Heart left ventricle (tissue), 16 donors: ENCODE data around the gene MXD3. TPM values are rescaled to one million over a fixed set of nuclear protein-coding genes. Genes with fewer than 3 reads are reported as not detected.

ENCODE experiments used
- ATAC-seq, 4 donors: fragments of 200-7000 bp; cut with Tn5 transposase; one replicate each; pipeline ENCODE4 v1.9.1; 2020 to 2022; ENCODE audit warnings: moderate library complexity in 4 of 4, mild to moderate bottlenecking in 3 of 4, moderate number of reproducible peaks in 1 of 4
- DNase-seq, 5 donors: peaks; one replicate each; pipeline ENCODE4 v3.0.0-alpha.2; 2020
- H3K27ac ChIP-seq, 12 donors: fragments of 200-600 bp; sonication (generic) in 4 of 12; one replicate each; pipeline versions ENCODE4 v1.5.0 to v1.8.0; 2016 to 2022; ENCODE audit warnings: mild to moderate bottlenecking in 2 of 12
- H3K27me3 ChIP-seq, 9 donors: fragments of 200-600 bp; sonication (generic) in 2 of 9; one replicate each; pipeline versions ENCODE4 v1.5.1 to v1.8.0; 2016 to 2022; ENCODE audit warnings: mild to moderate bottlenecking in 3 of 9
- H3K36me3 ChIP-seq, 9 donors: fragments of 200-600 bp; sonication (generic) in 2 of 9; one replicate each; pipeline versions ENCODE4 v1.5.0 to v1.8.0; 2018 to 2022; ENCODE audit warnings: mild to moderate bottlenecking in 2 of 9
- H3K4me1 ChIP-seq, 12 donors: fragments of 200-600 bp; sonication (generic) in 4 of 12; one replicate each; pipeline versions ENCODE4 v1.5.0 to v1.8.0; 2016 to 2022; ENCODE audit warnings: mild to moderate bottlenecking in 3 of 12
- H3K4me3 ChIP-seq, 12 donors: fragments of 200-600 bp; sonication (generic) in 4 of 12; one replicate each; pipeline versions ENCODE4 v1.5.0 to v1.8.0; 2017 to 2022; ENCODE audit warnings: mild to moderate bottlenecking in 9 of 12, moderate library complexity in 4 of 12
- H3K9me3 ChIP-seq, 12 donors: fragments of 200-600 bp; sonication (generic) in 4 of 12; one replicate each; pipeline versions ENCODE4 v1.5.0 to v1.8.0; 2016 to 2022; ENCODE audit warnings: mild to moderate bottlenecking in 1 of 12
- CTCF ChIP-seq, 12 donors: fragments of 200-600 bp; sonication (generic) in 4 of 12; IDR thresholded peaks; one replicate each; pipeline versions ENCODE4 v1.5.0 to v1.8.0; 2018 to 2022; ENCODE audit warnings: antibody characterized with exemption in 12 of 12, mild to moderate bottlenecking in 5 of 12
- POLR2A ChIP-seq, 2 donors: fragments of 450-650 bp; IDR thresholded peaks; one replicate each; pipeline ENCODE4 v1.6.1; 2017; ENCODE audit warnings: antibody characterized with exemption in 2 of 2, mild to moderate bottlenecking in 2 of 2, moderate library complexity in 2 of 2
- WGBS, 4 donors: extraction: QIAGEN DNeasy Blood & Tissue Kit in 2 of 4; methylation state at CpG; one replicate each; pipeline versions ENCODE4 v1.1.5 to v1.1.7; 2013 to 2018; 5-methylcytosine and 5-hydroxymethylcytosine counted together
- intact Hi-C, 10 donors: fragments of 100-400 bp; cut with DNase I; formaldehyde crosslinking; loops; one replicate each; pipeline versions ENCODE4 v1.11.1 to v1.14.2; 2022
- polyA plus RNA-seq, 2 donors: library from polyadenylated mRNA; stranded (reverse); fragments of 200-250 nt; gene quantifications; one replicate each; pipeline ENCODE4 v1.2.3, GENCODE V29; 2013
- total RNA-seq, 9 donors: library from RNA; depleted of rRNA in 2 of 9; stranded (reverse); fragments of >200 nt in 2 of 9; fragmentation: NEBNext Ultra II Directional in 3 of 9; extraction: Animal tissue kit (Norgen Biotek cat#: 25700) in 3 of 9; gene quantifications; one replicate each; pipeline versions ENCODE4 v1.1.0 to v1.2.4, GENCODE V29; 2016 to 2023
- donor health status: ischemic (EF 13 %, LVEDD 7.1; RV severe dilation, severe dysfunction).
- donor health status: healthy with polysubstance abuse.
- donor health status: DM: no; HTN: yes; CAD: no.
- donor health status: DM: no; HTN: no; CAD: no.
- donor health status: ischemic (EF 25% LVEDD 6.9; RV normal size, moderate dysfunction).
- donor health status: ischemic (EF 25% LVEDD 5.7; RV mildly dilated, moderate dysfunction).
- donor health status: healthy.
- donor health status: DM: yes; HTN: yes; CAD: no.
- donor health status: ischemic (EF 35%, LVEDD 5.7; RV mildly dilated, moderate dysfunction).
- donor health status: nonischemic (EF 11% LVEDD 7.7; RV severe dilation, severe dysfunction).
- donor health status: DM: yes; HTN: yes; CAD: no.
- donor health status: PGD.
- donor health status: ischemic (EF 29% LVEDD 5.4; RV normal size, mild dysfunction).
- donor health status: nonischemic (EF 23%, LVEDD 6.1; RV moderate dilation, normal function).

MXD3 gene
- total and polyA plus RNA-seq, 11 donors: 0.52 to 9.1 (median 2.5) TPM

- ATAC-seq: no peak
- Histone ChIP-seq H3K36me3 (peaks cover 0 to 48% (median 17%) of the 10 kb centered on the region in 9 donors), H3K9me3 (no peaks in the 10 kb centered on the region), H3K27ac (peak overlapping the region; percentile 0 to 93 (median 76)), H3K4me1 (peaks cover 0 to 76% (median 57%) of the 10 kb centered on the region in 12 donors), H3K27me3 (no peaks in the 10 kb centered on the region), H3K4me3 (peak overlapping the region in 1 of 12 donors; percentile 99)
- WGBS, 4 donors: 85 to 94% (median 90%) methylated on average over 2 of the region's 2 CpGs
- intact Hi-C loops: loop anchor here in 6 of 10 donors (5.0 to 10.0 kb wide), 4 partner anchors 169 to 189 kb away; partner anchors contain the start of gene NSD1 (in 1 of the 6)
- TF ChIP-seq CTCF (IDR thresholded peaks at IDR 0.05): no peak
- no peak for TF ChIP-seq POLR2A (IDR thresholded peaks at IDR 0.05)
- DNase-seq: no peak
Observed at GRCh38 chr5:177300951-177301350, 10.7 kb downstream of the MXD3 start.

- Histone ChIP-seq H3K36me3 (peaks cover 0 to 48% (median 17%) of the 10 kb centered on the region in 9 donors), H3K4me3 (peak overlapping the region in 3 of 12 donors; percentile 0 to 99 (median 22)), H3K27ac (peak overlapping the region; percentile 16 to 93 (median 76)), H3K4me1 (peaks cover 0 to 76% (median 60%) of the 10 kb centered on the region in 12 donors), H3K9me3 (no peaks in the 10 kb centered on the region), H3K27me3 (no peaks in the 10 kb centered on the region)
- 22 to 34% (median 27%) methylated on average over 3 to 4 of the region's 4 CpGs for WGBS, 4 donors
- TF ChIP-seq POLR2A (IDR thresholded peaks at IDR 0.05): peak in 1 of 2 donors; percentile 15
- TF ChIP-seq CTCF (IDR thresholded peaks at IDR 0.05): peak in 5 of 12 donors; percentile 9 to 26 (median 22)
- ATAC-seq (peak; percentile 25 to 84 (median 54)), DNase-seq (peak; percentile 66 to 82 (median 74))
- intact Hi-C loops: loop anchor here in 6 of 10 donors (5.0 to 10.0 kb wide), 4 partner anchors 168 to 188 kb away; partner anchors contain the start of gene NSD1 (in 1 of the 6)
Observed at GRCh38 chr5:177300236-177300880, 11.3 kb downstream of the MXD3 start.

GRCh38 chr5:177299697-177300096 is 12.0 kb downstream of the MXD3 start:
- H3K4me1 ChIP-seq: peaks cover 0 to 76% (median 55%) of the 10 kb centered on the region in 12 donors
- TF ChIP-seq CTCF (IDR thresholded peaks at IDR 0.05) (no peak), POLR2A (IDR thresholded peaks at IDR 0.05) (no peak)
- ATAC-seq: no peak
- intact Hi-C loops: loop anchor here in 9 of 10 donors (5.0 to 10.0 kb wide), 4 partner anchors 167 to 187 kb away; partner anchors contain the start of gene NSD1 (in 1 of the 9)
- H3K4me3 ChIP-seq: peak overlapping the region in 1 of 12 donors; percentile 18
- DNase-seq: no peak
- no peaks in the 10 kb centered on the region for H3K9me3 ChIP-seq
- no peaks in the 10 kb centered on the region for H3K27me3 ChIP-seq
- 70 to 78% (median 75%) methylated on average over 9 of the region's 9 CpGs for WGBS, 4 donors
- H3K27ac ChIP-seq: peak overlapping the region; percentile 16 to 93 (median 76)
- peaks cover 0 to 50% (median 19%) of the 10 kb centered on the region in 9 donors for H3K36me3 ChIP-seq

GRCh38 chr5:177297922-177298321 is 13.8 kb downstream of the MXD3 start:
- ATAC-seq (no peak), DNase-seq (no peak)
- no peak overlapping the region for H3K27ac ChIP-seq
- H3K36me3 ChIP-seq: peaks cover 0 to 67% (median 37%) of the 10 kb centered on the region in 9 donors
- WGBS, 4 donors: 88 to 96% (median 91%) methylated on average over 2 of the region's 2 CpGs
- no peak overlapping the region for H3K4me3 ChIP-seq
- TF ChIP-seq POLR2A (IDR thresholded peaks at IDR 0.05): no peak
- no peak for TF ChIP-seq CTCF (IDR thresholded peaks at IDR 0.05)
- no peaks in the 10 kb centered on the region for H3K9me3 ChIP-seq
- H3K27me3 ChIP-seq: no peaks in the 10 kb centered on the region
- H3K4me1 ChIP-seq: peaks cover 0 to 68% (median 49%) of the 10 kb centered on the region in 12 donors
- intact Hi-C loops: loop anchor here in 3 of 10 donors (5.0 to 10.0 kb wide), 2 partner anchors 183 to 186 kb away; no protein-coding TSS in a partner anchor
